Skeletal muscle satellite cell (primary cell): Measurements from ENCODE around the gene IPO9.

Source experiments
- H3K27me3 ChIP-seq: 2 replicates; pipeline ENCODE4 v1.7.0; 2013; ENCODE audit warnings: low read length; ENCODE audit not compliant: control insufficient read depth, insufficient read depth
- H3K36me3 ChIP-seq: 2 replicates; pipeline ENCODE4 v1.7.0; 2013; ENCODE audit warnings: mild to moderate bottlenecking, control low read depth, low read length; ENCODE audit not compliant: insufficient read depth
- H3K4me1 ChIP-seq: 2 replicates; pipeline ENCODE4 v1.7.0; 2013; ENCODE audit warnings: low read length; ENCODE audit not compliant: control insufficient read depth, insufficient read depth
- H3K4me2 ChIP-seq: 2 replicates; pipeline ENCODE4 v1.7.0; 2013; ENCODE audit warnings: mild to moderate bottlenecking, low read length
- H3K4me3 ChIP-seq: 2 replicates; pipeline ENCODE4 v1.7.0; 2013; ENCODE audit warnings: low read length
- H3K9ac ChIP-seq: 2 replicates; pipeline ENCODE4 v1.7.0; 2013; ENCODE audit warnings: mild to moderate bottlenecking, low read depth, low read length, moderate library complexity
- H3K9me3 ChIP-seq: replicated peaks from 2 replicates; pipeline ENCODE4 v1.7.0; 2013; ENCODE audit warnings: mild to moderate bottlenecking, control low read depth, low read length

IPO9 gene

GRCh38 chr1:201883266-201883665 lies 54.3 kb downstream of the IPO9 start:
- H3K4me1 ChIP-seq = peaks cover 41% of the 10 kb centered on the region
- H3K27me3 ChIP-seq = no peaks in the 10 kb centered on the region
- H3K4me2 ChIP-seq = peak overlapping the region; percentile 48
- H3K9me3 ChIP-seq = no peaks in the 10 kb centered on the region
- no peak overlapping the region for H3K4me3 ChIP-seq
- peaks cover 6% of the 10 kb centered on the region for H3K36me3 ChIP-seq
- no peak overlapping the region for H3K9ac ChIP-seq

- Histone ChIP-seq H3K27me3 (no peaks in the 10 kb centered on the region), H3K4me3 (no peak overlapping the region), H3K9me3 (no peaks in the 10 kb centered on the region), H3K36me3 (peaks cover 4% of the 10 kb centered on the region), H3K9ac (no peak overlapping the region), H3K4me1 (peaks cover 43% of the 10 kb centered on the region), H3K4me2 (peak overlapping the region; percentile 48)
Observed at GRCh38 chr1:201883786-201884185, 54.8 kb downstream of the IPO9 start.

- Histone ChIP-seq H3K4me3 (no peak overlapping the region), H3K4me2 (no peak overlapping the region), H3K9me3 (no peaks in the 10 kb centered on the region), H3K27me3 (no peaks in the 10 kb centered on the region), H3K36me3 (no peaks in the 10 kb centered on the region), H3K4me1 (peaks cover 49% of the 10 kb centered on the region), H3K9ac (no peak overlapping the region)
Observed at GRCh38 chr1:201884425-201884824, 55.5 kb downstream of the IPO9 start.

DNA sequence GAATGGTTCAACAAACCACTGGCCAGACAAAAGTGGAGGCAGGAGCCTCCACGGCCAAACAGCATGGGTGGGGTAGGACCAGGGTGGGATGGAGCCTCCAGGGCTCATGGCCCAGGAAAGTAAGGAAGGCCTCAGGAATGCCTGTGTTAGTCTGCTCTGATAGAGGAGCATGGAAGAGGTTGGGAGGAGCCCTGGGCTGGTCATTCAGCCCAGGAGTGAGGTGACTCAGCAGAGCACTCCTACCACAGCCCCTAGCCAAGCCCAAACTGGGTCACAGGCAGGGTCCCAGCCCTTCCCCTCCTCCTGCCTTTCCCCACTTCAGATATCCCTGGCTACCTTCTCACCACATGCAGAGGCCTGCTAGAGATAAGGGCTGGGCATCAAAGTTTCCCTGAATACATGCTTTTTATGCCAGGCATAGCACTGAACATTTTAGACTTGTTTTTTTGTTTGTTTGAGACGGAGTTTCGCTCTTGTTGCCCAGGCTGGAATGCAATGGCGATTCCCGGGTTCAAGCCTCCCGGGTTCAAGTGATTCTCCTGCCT lies 56.6 kb downstream of the IPO9 start:
- Histone ChIP-seq H3K27me3 (no peaks in the 10 kb centered on the region), H3K4me2 (no peak overlapping the region), H3K9ac (no peak overlapping the region), H3K9me3 (no peaks in the 10 kb centered on the region), H3K4me1 (peaks cover 53% of the 10 kb centered on the region), H3K4me3 (no peak overlapping the region), H3K36me3 (no peaks in the 10 kb centered on the region)

GRCh38 chr1:201886103-201886885 lies 57.3 kb downstream of the IPO9 start:
- Histone ChIP-seq H3K4me2 (no peak overlapping the region), H3K36me3 (no peaks in the 10 kb centered on the region), H3K9me3 (no peaks in the 10 kb centered on the region), H3K9ac (no peak overlapping the region), H3K27me3 (no peaks in the 10 kb centered on the region), H3K4me3 (no peak overlapping the region), H3K4me1 (peaks cover 53% of the 10 kb centered on the region)

DNA sequence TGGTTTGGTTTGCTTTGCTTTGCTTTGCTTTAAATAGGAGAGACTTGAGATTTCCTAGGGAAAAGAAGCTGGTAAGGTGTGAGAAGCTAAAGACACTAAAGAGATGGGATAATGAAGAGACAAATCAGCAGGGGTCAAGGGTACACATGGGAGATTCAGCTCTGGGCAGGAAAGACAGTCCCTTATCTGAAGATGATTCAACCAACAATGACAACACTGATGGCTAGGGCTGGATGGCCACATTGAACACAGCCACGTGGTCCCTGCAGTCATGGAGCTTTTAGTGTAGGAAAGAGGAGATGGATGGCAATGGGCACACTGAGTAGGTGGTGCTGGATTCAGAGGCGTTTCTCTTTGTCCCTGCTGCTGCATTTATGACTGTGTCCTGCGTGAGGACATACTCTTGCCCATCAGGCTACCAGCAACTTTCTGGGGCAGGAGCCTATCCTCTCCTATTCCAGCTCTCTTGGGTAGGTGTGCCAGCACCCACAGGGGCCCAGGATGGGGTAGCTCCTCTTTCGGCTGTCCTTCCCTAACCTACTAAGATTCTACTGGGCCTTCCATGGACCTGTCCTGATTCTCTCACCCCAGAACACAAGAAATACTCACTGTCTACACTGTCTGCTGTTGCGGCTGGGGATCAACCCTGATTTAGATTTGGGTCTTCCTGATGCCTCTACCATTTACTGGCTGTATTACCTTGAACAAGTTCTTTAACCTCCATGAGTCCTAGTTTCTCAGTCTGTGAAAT lies 58.3 kb downstream of the IPO9 start:
- Histone ChIP-seq H3K4me2 (no peak overlapping the region), H3K27me3 (no peaks in the 10 kb centered on the region), H3K36me3 (no peaks in the 10 kb centered on the region), H3K9ac (no peak overlapping the region), H3K9me3 (no peaks in the 10 kb centered on the region), H3K4me3 (no peak overlapping the region), H3K4me1 (peaks cover 51% of the 10 kb centered on the region)

DNA sequence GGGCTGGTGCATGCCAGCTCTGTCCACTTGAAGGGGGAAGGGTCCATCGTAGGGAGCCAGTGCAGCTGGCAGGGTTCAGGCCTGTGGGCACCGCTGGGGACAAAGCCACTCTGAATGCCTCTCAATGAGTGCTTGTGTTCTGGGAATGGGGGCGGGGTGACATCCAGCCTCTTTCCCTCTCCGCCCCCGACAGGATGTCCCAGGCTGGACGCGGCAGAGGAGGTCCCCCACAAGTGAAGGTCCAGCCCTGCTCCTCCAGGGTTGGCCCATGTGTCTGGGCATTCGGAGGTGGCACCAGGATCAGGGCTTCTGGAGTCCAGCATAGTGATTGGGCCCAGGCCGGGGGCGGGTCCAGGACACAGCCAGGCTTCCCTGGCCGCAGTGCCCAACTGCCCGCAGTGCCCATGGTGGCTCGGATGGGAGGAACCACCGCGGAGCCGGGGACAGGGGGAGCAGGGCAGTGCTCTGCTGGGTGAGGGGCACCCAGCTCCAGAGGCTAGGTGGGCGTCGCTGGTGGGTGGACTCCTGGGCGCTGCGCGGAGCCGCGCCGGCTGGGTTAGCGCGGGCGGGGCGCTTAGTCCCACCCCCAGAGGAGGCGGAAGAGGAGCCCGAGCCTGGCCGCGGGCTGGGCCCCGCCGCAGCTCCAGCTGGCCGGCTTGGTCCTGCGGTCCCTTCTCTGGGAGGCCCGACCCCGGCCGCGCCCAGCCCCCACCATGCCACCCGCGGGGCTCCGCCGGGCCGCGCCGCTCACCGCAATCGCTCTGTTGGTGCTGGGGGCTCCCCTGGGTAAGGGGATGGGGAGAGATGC lies 59.5 kb downstream of the IPO9 start, which contains the start of gene SHISA4:
SHISA4 (plus strand) TSS at position 617 of the 808 bp plus-strand sequence; CDS start at position 714, 97 bp downstream.
- peaks cover 39% of the 10 kb centered on the region for H3K4me1 ChIP-seq
- peak within 1 kb of the TSS; percentile 96 for H3K4me2 ChIP-seq
- H3K27me3 ChIP-seq = no peaks in the 10 kb centered on the region
- H3K9ac ChIP-seq = peak within 1 kb of the TSS; percentile 86
- no peaks in the 10 kb centered on the region for H3K9me3 ChIP-seq
- no peaks in the 10 kb centered on the region for H3K36me3 ChIP-seq
- peak within 1 kb of the TSS; percentile 90 for H3K4me3 ChIP-seq

- Histone ChIP-seq H3K9me3 (no peaks in the 10 kb centered on the region), H3K27me3 (no peaks in the 10 kb centered on the region), H3K4me2 (peak overlapping the region; percentile 96), H3K4me3 (peak overlapping the region; percentile 90), H3K4me1 (peaks cover 31% of the 10 kb centered on the region), H3K36me3 (no peaks in the 10 kb centered on the region), H3K9ac (peak overlapping the region; percentile 86)
Observed at GRCh38 chr1:201889090-201889968, 60.4 kb downstream of the IPO9 start.

- Histone ChIP-seq H3K9ac (no peak overlapping the region), H3K27me3 (no peaks in the 10 kb centered on the region), H3K4me2 (no peak overlapping the region), H3K4me1 (peaks cover 23% of the 10 kb centered on the region), H3K9me3 (no peaks in the 10 kb centered on the region), H3K36me3 (no peaks in the 10 kb centered on the region), H3K4me3 (no peak overlapping the region)
Observed at GRCh38 chr1:201890223-201890622, 61.3 kb downstream of the IPO9 start.

DNA sequence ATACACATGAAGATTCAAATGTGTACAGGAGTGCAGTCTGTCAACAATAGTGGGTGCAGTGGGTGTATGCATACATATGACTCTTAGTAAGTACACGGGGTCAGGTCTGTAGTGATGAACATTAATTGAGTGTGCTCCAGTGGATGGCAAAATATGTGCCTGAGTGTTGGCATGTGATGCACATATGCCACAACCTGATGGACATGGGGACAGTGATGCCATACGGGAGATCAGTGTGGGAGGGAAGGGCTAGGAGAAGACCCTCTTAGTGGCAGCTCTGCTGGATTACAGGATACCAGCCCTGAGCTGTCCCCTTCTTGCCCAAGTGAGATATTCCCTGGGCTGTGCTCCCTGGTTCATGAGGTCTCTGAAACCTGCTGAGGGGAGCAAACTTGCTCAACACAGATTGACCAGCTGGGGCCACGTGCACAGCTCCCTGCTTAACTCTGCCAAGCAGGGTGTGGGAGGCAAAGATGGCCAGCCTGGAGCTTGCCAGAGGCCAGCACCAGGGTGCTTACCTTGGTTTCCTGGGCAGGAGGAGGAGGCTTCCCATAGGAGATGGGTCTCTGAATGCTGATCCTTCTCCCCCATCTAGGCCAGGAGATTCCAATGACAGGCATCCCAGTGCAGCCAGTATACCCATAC lies 62.0 kb downstream of the IPO9 start:
- H3K4me2 ChIP-seq = no peak overlapping the region
- H3K4me3 ChIP-seq = no peak overlapping the region
- H3K27me3 ChIP-seq = no peaks in the 10 kb centered on the region
- H3K36me3 ChIP-seq = no peaks in the 10 kb centered on the region
- H3K9ac ChIP-seq = no peak overlapping the region
- peaks cover 17% of the 10 kb centered on the region for H3K4me1 ChIP-seq
- no peaks in the 10 kb centered on the region for H3K9me3 ChIP-seq
